CD4-positive, alpha-beta T cell (primary cell): ENCODE results near the gene C11orf58. TPM values are rescaled to one million over a fixed set of nuclear protein-coding genes. Genes with fewer than 3 reads are reported as not detected.

Experiments
- ATAC-seq: fragments of 200-7000 bp; cut with Tn5 transposase; one replicate; pipeline ENCODE4 v1.10.0; 2022; ENCODE audit warnings: mild to moderate bottlenecking; ENCODE audit not compliant: poor library complexity
- CTCF ChIA-PET: fragments of 350-600 bp; sonication (Branson Sonifier 250); formaldehyde crosslinking; loops from one replicate; lab custom pipeline; 2021; ENCODE audit warnings: antibody characterized with exemption, inconsistent platforms; lab: Charles Lee
- POLR2A ChIA-PET: fragments of 350-600 bp; sonication (Branson Sonifier 250); formaldehyde crosslinking; loops from one replicate; lab custom pipeline; 2021; ENCODE audit warnings: antibody characterized with exemption, inconsistent platforms; lab: Charles Lee
- DNase-seq, 14 experiments: peaks; one replicate each; pipeline ENCODE4 v3.0.0-alpha.2; 2013 to 2020; ENCODE audit warnings: mixed read lengths in 2 of 14
- H3K27ac ChIP-seq, 2 donors: one replicate each; pipeline versions ENCODE4 v1.5.1 to v1.7.0; 2013; ENCODE audit warnings: low read length in 2 of 2, low read depth in 1 of 2, mild to moderate bottlenecking in 1 of 2
- H3K27me3 ChIP-seq, 2 experiments: 1 replicate in 1 of 2; 2 replicates in 1 of 2; pipeline versions ENCODE4 v1.6.1 to v1.7.0; 2013; ENCODE audit warnings: low read length in 2 of 2, control low read depth in 1 of 2, mild to moderate bottlenecking in 1 of 2, moderate library complexity in 1 of 2; ENCODE audit not compliant: insufficient read depth in 2 of 2, control insufficient read depth in 1 of 2
- H3K36me3 ChIP-seq: one replicate; pipeline ENCODE4 v1.6.1; 2013; ENCODE audit warnings: low read length, control low read depth; ENCODE audit not compliant: insufficient read depth
- H3K4me1 ChIP-seq: one replicate; pipeline ENCODE4 v1.6.1; 2013; ENCODE audit warnings: low read length, control low read depth; ENCODE audit not compliant: insufficient read depth
- H3K4me3 ChIP-seq: one replicate; pipeline ENCODE4 v1.5.1; 2013; ENCODE audit warnings: mild to moderate bottlenecking, low read length, moderate library complexity
- H3K9me3 ChIP-seq, 2 experiments: 1 replicate in 1 of 2; 2 replicates in 1 of 2; pipeline versions ENCODE4 v1.6.1 to v1.7.0; 2013; ENCODE audit warnings: low read length in 2 of 2, mild to moderate bottlenecking in 2 of 2, control low read depth in 1 of 2, moderate library complexity in 1 of 2; ENCODE audit not compliant: control insufficient read depth in 1 of 2, insufficient read depth in 1 of 2
- H3K27ac Mint-ChIP-seq: one replicate; pipeline ENCODE4 v1.8.0; 2020; ENCODE audit warnings: mixed read lengths
- H3K27me3 Mint-ChIP-seq: one replicate; pipeline ENCODE4 v1.8.0; 2021; ENCODE audit warnings: mixed read lengths
- H3K36me3 Mint-ChIP-seq: one replicate; pipeline ENCODE4 v1.8.0; 2021; ENCODE audit warnings: low read depth, mixed read lengths
- H3K4me1 Mint-ChIP-seq: one replicate; pipeline ENCODE4 v1.8.0; 2021; ENCODE audit warnings: low read depth, mixed read lengths
- H3K4me3 Mint-ChIP-seq: one replicate; pipeline ENCODE4 v1.8.0; 2020; ENCODE audit warnings: mild to moderate bottlenecking, mixed read lengths
- H3K9me3 Mint-ChIP-seq: one replicate; pipeline ENCODE4 v1.8.0; 2020; ENCODE audit warnings: mixed read lengths
- intact Hi-C, 2 experiments: fragments of 100-400 bp; cut with DNase I in 1 of 2; cut with micrococcal nuclease in 1 of 2; formaldehyde crosslinking; loops; one replicate each; pipeline versions ENCODE4 v1.15.1 to v1.9.0; 2023 to 2025; cut with DNase I, micrococcal nuclease
- total RNA-seq, 174 experiments: library from RNA in 2 of 174; stranded (reverse) in 2 of 174; gene quantifications; one replicate each; pipeline ENCODE4 v1.2.3 and lab custom pipeline; 2021 to 2026
- TF ChIP-seq, protein P1 (sequence below): fragments of 200-600 bp; IDR thresholded peaks from one replicate; pipeline ENCODE4 v1.8.0; 2022; ENCODE audit warnings: antibody characterized with exemption, mild to moderate bottlenecking

Gene C11orf58
- total RNA-seq, 2 experiments from 2014 or later: 145 to 150 TPM

DNA sequence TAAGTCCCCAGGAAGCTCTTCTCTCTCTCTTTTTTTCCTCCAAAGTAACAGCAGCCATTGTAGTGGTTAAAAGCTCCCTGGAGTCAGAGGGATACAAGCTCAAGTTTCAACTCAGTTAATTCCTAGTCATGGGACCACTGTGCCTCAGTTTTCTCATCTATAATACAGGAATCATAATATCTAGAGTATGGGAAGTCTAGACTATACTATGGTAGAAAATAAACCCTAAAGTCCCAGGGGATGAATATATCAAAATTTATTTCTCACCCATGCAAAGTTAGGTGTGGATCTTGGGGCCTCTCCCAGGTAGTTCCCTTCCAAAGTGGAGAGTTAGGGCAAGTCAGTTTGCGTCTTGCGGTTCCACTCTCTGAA lies 33.7 kb downstream of the C11orf58 start:
- no peaks in the 10 kb centered on the region for H3K9me3 Mint-ChIP-seq
- H3K4me3 ChIP-seq: no peak overlapping the region
- intact Hi-C loops: no loop called here
- H3K4me1 Mint-ChIP-seq: no peaks in the 10 kb centered on the region
- H3K27me3 ChIP-seq: no peaks in the 10 kb centered on the region
- no peaks in the 10 kb centered on the region for H3K36me3 Mint-ChIP-seq
- H3K27ac ChIP-seq: no peak overlapping the region
- H3K36me3 ChIP-seq: no peaks in the 10 kb centered on the region
- ChIA-PET CTCF (no interaction called here), POLR2A (no interaction called here)
- H3K4me1 ChIP-seq: no peaks in the 10 kb centered on the region
- DNase-seq: no peak
- no peak for ATAC-seq
- TF ChIP-seq, protein P1, sequence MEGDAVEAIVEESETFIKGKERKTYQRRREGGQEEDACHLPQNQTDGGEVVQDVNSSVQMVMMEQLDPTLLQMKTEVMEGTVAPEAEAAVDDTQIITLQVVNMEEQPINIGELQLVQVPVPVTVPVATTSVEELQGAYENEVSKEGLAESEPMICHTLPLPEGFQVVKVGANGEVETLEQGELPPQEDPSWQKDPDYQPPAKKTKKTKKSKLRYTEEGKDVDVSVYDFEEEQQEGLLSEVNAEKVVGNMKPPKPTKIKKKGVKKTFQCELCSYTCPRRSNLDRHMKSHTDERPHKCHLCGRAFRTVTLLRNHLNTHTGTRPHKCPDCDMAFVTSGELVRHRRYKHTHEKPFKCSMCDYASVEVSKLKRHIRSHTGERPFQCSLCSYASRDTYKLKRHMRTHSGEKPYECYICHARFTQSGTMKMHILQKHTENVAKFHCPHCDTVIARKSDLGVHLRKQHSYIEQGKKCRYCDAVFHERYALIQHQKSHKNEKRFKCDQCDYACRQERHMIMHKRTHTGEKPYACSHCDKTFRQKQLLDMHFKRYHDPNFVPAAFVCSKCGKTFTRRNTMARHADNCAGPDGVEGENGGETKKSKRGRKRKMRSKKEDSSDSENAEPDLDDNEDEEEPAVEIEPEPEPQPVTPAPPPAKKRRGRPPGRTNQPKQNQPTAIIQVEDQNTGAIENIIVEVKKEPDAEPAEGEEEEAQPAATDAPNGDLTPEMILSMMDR: no peak
- H3K9me3 ChIP-seq: no peaks in the 10 kb centered on the region
- no peak overlapping the region for H3K4me3 Mint-ChIP-seq
- no peaks in the 10 kb centered on the region for H3K27me3 Mint-ChIP-seq
- no peak overlapping the region for H3K27ac Mint-ChIP-seq

DNA sequence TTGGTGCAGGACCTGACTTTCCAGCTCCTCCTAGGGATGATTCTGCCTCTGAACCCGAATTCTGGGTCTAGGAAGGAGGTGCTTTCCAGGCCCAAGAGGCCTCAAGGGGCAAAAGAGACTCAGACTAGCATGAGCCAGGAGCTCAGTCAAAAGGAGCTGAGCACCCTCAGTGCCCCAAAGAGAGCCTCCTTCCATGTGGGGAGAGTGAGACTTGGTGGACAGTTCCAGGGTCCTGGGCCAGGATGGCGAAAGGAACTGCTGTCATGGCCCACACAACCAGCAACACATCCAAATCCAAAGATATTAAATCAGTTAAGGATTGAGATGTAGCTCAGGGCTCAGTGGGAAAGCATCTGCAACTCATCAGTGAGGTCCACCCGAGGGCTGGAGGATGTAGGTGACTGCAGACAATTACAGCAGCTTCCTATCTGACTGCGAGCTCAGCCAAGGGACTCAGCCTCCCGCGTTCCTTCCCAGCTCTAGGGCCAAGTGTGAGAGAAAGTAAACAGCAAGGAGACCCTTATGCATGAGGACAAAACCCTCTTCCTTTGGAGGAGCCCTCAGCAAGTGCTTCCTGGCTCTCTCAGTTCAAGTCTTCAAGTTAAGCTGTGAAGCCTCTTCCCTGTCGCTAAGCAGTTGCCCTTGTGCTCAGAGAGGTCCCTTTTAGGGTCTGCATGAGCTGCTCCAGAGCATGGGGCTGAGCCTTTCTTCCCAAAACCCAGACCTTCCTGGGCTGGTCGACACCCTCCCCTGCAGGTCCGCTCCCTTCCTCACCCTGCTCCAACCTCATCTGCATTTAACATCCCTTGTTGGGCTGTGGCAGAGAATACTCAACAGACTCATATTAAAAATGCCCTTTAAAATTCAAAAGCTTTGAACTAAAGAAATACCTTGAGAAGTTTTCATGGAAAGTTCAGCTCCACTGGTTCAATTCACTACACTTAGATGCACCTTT lies 35.8 kb downstream of the C11orf58 start:
- ATAC-seq (no peak), DNase-seq (no peak)
- POLR2A ChIA-PET: no interaction called here
- no peak overlapping the region for H3K27ac Mint-ChIP-seq
- intact Hi-C loops: no loop called here
- CTCF ChIA-PET: no interaction called here
- Histone ChIP-seq H3K4me3 (no peak overlapping the region), H3K4me1 (no peaks in the 10 kb centered on the region), H3K36me3 (no peaks in the 10 kb centered on the region), H3K9me3 (no peaks in the 10 kb centered on the region), H3K27ac (no peak overlapping the region), H3K27me3 (no peaks in the 10 kb centered on the region)
- TF ChIP-seq, protein P1: no peak
- H3K9me3 Mint-ChIP-seq: no peaks in the 10 kb centered on the region
- no peaks in the 10 kb centered on the region for H3K4me1 Mint-ChIP-seq
- no peak overlapping the region for H3K4me3 Mint-ChIP-seq
- no peaks in the 10 kb centered on the region for H3K27me3 Mint-ChIP-seq
- H3K36me3 Mint-ChIP-seq: no peaks in the 10 kb centered on the region

- H3K9me3 ChIP-seq: no peaks in the 10 kb centered on the region
- Mint-ChIP-seq H3K9me3 (no peaks in the 10 kb centered on the region), H3K27me3 (no peaks in the 10 kb centered on the region), H3K27ac (no peak overlapping the region), H3K4me1 (no peaks in the 10 kb centered on the region), H3K4me3 (no peak overlapping the region), H3K36me3 (no peaks in the 10 kb centered on the region)
- H3K4me1 ChIP-seq: no peaks in the 10 kb centered on the region
- no peak overlapping the region for H3K27ac ChIP-seq
- TF ChIP-seq, protein P1: no peak
- H3K27me3 ChIP-seq: no peaks in the 10 kb centered on the region
- intact Hi-C loops: no loop called here
- no peak overlapping the region for H3K4me3 ChIP-seq
- ChIA-PET CTCF (no interaction called here), POLR2A (no interaction called here)
- DNase-seq (no peak), ATAC-seq (no peak)
- H3K36me3 ChIP-seq: no peaks in the 10 kb centered on the region
These were observed 36.6 kb downstream of the C11orf58 start for GRCh38 chr11:16774936-16775613.
